NCI-H1930 (cell line): ENCODE data around the gene TTLL9.
"Not testable (repeated sequence)": the region's sequence is repeated elsewhere in the genome, so short reads cannot be mapped to it uniquely, and the experiment has no call there.

Experiments used
- DNase-seq, 2 experiments: peaks; one replicate each; lab custom pipeline; 2025; lab: John Stamatoyannopoulos, UW

The TTLL9 gene

DNA sequence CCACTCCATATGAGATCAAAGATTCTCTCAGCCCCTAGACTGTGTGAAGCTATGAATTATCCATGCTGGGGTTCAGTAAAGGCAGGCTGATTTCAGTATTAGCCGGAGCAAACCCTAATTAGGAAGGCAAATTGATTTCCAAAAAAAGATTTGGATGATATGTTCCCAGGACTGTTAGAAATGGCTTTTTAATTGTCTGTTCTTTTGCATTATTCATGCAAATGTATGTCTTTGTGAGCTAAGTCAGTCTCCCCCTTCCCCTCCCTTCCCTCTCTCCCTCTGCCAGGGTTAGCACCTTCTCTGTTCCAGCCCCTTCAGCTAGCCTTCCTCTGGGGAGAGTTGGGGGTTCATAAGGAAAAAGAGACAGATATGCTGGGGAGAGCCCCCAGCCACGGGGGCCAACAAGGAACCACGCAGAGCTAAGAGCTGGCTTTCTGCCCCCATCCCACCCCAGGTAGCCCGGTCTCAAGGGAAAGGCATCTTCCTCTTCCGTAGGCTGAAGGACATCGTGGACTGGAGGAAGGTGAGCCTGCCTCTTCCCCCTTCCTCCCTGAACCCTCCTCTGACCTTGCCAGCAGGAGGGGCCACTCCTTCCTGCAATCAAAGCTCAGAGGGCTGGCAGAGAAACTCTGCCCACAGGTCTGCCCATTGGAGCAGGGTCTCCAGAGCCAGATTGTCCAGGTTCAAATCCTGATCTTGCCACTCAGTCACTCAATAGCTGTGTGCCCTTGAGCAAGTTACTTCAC, 49.1 kb downstream of the TTLL9 start:
- DNase-seq, result no peak

GRCh38 chr20:31920275-31920855, 49.9 kb downstream of the TTLL9 start:
- DNase-seq, result no peak

GRCh38 chr20:31921480-31921879, 51.0 kb downstream of the TTLL9 start:
- DNase-seq, result not testable (repeated sequence)

- no peak for DNase-seq
These were observed 51.7 kb downstream of the TTLL9 start for GRCh38 chr20:31922181-31922580.

GRCh38 chr20:31922588-31922987, 52.2 kb downstream of the TTLL9 start:
- DNase-seq, result no peak

GRCh38 chr20:31923388-31924331, 53.2 kb downstream of the TTLL9 start:
- no peak for DNase-seq

GRCh38 chr20:31924561-31924960, 54.1 kb downstream of the TTLL9 start:
- no peak for DNase-seq

GRCh38 chr20:31925631-31926030, 55.2 kb downstream of the TTLL9 start:
- no peak for DNase-seq

- no peak for DNase-seq
These were observed 56.1 kb downstream of the TTLL9 start for GRCh38 chr20:31926493-31926892.

GRCh38 chr20:31927627-31928159, 57.3 kb downstream of the TTLL9 start:
- DNase-seq, result no peak

GRCh38 chr20:31929631-31930030, 59.2 kb downstream of the TTLL9 start:
- not testable (repeated sequence) for DNase-seq

GRCh38 chr20:31930779-31931178, 60.3 kb downstream of the TTLL9 start:
- no peak for DNase-seq

DNA sequence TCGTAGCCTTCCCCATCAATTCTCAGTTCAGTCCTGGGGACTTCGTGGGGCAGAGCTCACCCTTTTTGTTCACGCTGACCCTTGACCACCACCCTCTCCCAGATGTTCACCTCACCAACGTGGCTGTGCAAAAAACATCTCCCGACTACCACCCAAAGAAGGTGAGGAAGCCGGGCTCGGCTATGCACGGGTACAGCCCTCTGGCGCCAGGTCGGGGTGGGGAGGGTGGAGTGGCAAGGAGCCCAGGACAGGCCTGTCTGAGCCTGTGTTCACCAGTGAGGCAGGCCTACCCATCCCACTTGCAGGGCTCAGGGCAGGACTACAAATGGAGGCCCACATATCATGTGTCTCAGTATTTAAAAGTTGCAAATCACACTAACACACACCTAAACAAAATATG, 63.3 kb downstream of the TTLL9 start:
- no peak for DNase-seq

GRCh38 chr20:31934491-31934890, 64.1 kb downstream of the TTLL9 start:
- no peak for DNase-seq

DNA sequence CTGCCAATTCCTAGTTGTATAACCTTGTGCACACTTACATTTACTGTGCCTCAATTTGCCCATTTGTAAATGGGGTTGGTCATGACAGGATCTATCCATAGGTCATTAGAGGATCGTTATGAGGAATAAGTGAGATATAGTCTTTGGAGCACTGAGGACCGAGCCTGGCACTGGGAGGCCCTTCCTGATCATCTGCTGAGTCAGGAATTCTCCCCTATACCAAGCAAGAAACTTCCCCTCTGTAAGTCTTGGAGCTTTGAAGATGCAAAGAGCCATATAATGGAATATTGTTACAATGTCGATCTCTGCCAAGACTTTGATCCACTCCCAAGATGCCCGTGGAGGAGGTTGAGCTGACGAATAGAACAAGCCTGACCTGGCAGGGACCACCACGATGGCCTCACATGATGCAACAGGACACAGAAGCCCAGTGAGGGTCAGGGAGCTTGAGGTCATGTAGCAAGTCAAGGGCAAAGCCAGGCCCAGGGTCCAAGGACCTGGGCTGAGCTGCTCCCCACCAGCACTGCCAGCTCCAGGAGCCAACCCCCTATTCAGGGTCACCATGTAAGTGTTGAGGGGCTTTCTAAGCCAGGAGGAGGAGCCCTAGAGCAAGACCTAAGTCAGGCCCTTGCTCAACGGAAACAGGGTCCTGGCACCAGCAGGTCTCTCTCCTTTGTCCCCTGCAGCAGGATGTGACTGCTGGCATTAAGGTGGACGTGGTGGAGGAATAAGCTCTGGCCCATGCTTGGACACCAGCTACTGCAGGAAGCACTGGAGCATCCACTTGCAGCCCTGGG, 64.7 kb downstream of the TTLL9 start:
- no peak for DNase-seq

DNA sequence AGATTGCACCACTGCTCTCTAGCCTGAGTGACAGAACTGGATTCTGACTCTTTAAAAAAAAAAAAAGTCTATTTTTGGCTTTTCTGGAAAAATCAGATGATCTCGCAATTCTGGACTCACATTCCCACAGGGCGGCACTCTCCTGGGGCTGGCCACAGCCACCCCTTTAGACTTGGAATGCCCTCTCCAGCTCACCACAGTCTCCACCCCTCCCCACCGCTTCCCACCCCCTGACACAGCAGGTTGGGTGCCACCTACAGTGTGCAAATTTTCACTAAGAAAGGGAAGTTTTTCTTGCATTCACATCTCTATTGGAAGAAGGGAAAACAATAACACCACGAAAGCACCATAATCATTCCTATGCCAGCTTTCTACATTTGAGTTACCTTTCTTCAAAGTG, 66.0 kb downstream of the TTLL9 start:
- no peak for DNase-seq

- DNase-seq, result no peak
These were observed 67.4 kb downstream of the TTLL9 start for GRCh38 chr20:31937820-31938219.

- no peak for DNase-seq
These were observed 69.2 kb downstream of the TTLL9 start for GRCh38 chr20:31939661-31940060.

- DNase-seq, result no peak
These were observed 72.6 kb downstream of the TTLL9 start for GRCh38 chr20:31943052-31943471.

GRCh38 chr20:31945319-31945718, 74.9 kb downstream of the TTLL9 start:
- no peak for DNase-seq

DNA sequence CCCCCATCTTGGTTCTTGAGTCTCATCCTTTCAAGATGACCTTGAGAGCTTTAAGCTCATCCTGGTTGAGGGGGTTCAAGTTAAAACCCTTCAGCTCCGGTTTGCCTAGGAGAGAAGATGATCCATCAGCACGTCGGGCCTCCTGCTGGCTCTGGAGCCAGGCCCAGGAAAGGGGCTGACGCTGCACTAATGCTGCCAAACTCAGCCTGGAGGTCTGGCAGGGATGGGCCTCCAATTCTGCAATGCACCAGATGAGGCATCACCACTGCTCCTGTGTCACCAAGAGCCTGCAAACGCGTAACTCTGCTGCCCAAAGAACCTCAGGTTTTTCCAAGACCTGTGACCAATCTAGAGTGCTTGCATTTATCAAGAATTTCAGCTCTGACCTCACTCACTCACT, 75.4 kb downstream of the TTLL9 start:
- DNase-seq, result no peak

DNA sequence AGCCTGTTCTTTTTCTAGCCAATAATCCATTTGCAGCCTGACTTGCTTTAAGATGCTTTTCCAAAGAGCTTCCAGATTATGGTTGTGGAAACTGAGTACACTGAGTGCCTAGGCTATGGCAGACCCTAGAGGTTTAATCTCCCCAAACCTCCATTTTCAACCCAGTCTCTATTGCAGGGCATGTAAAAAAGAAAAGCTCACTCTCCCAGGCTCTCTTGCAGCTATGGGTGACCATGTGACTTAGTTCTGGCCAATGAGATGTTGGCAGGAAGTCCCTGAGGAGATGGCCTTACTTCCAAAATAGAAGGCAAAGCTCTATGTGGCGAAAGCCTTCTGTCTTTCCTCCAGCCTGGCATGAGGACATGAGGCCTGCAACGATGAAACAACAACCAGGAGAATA, 77.6 kb downstream of the TTLL9 start:
- no peak for DNase-seq
